HG02610 (cell line): ENCODE measurements around the gene MGME1.

ENCODE experiments used
- ATAC-seq: cut with Tn5 transposase; IDR thresholded peaks from one replicate; pipeline ENCODE4 v1.9.1; 2021; ENCODE audit warnings: mild to moderate bottlenecking, moderate library complexity; ENCODE audit not compliant: unreplicated experiment

Gene MGME1, protein sequence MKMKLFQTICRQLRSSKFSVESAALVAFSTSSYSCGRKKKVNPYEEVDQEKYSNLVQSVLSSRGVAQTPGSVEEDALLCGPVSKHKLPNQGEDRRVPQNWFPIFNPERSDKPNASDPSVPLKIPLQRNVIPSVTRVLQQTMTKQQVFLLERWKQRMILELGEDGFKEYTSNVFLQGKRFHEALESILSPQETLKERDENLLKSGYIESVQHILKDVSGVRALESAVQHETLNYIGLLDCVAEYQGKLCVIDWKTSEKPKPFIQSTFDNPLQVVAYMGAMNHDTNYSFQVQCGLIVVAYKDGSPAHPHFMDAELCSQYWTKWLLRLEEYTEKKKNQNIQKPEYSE

DNA sequence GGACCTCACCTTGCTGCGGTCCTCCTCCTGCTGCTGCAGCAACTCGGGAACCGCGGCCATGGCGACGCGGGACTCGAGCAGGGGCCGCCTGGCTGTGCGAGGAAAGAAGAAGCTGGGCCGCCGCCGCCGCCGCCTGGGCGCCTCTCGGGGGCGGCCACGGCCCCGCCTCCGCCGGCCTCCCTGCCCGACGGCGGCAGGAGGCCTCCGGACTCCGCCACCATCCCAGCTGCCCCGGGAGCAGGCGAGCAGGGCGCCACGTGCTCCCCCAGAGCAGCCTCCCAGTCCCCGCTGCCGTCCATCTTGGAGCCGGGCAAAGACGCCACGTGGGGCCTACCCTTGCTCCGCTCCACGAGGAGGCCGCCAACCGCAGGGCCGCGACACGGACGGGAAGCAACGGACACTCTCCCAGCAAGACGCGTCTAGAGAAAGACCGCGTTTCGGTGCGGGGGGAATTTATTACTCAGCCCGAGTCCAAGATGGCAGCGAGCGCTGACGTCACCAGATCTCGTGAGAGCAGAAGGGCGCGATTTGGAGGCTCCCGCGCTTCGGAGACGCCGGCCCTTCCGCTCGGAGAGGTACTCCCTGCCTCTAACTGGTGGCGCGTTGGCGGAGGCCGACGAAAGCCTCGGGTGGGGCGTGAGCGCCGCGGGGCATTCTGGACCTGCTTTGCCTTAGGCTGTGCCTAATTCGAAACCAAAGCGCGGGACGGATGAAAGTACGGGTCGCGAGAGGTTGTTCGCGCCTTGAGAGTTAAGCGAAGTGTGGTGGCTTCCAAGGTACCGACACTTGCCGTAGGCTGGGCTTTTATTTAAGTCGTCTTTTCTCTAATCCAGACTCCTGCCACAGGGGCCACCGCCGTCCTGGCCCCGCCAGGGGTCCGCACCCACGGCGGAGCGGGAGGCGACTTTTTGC lies at the start of gene MGME1, which contains the start of gene SNX5:
MGME1 (plus strand) TSS at position 653 of the 912 bp plus-strand sequence. CDS start 842 bp downstream, outside the sequence.
SNX5 (minus strand) TSS at position 429 of the 912 bp plus-strand sequence; CDS start at position 60, 369 bp downstream.
- ATAC-seq = peak; percentile 75

DNA sequence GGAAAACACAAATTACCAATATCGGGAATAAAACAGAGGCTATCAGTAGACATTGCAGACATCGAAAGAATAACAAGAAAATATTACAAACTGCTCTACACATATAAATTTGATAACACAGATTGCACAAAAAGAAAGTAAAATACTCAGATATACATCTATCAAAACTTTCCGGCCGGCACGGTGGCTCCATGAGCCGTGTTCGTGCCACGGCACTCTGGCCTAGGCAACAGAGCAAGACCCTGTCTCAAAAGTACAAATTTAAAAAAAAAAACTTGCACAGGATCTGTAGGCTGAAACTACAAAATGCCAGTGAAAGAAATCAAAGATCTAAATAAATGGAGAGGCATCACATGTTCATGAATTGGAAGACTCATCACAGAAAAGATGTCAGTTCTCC lies 49.7 kb upstream of the MGME1 start:
- no peak for ATAC-seq

DNA sequence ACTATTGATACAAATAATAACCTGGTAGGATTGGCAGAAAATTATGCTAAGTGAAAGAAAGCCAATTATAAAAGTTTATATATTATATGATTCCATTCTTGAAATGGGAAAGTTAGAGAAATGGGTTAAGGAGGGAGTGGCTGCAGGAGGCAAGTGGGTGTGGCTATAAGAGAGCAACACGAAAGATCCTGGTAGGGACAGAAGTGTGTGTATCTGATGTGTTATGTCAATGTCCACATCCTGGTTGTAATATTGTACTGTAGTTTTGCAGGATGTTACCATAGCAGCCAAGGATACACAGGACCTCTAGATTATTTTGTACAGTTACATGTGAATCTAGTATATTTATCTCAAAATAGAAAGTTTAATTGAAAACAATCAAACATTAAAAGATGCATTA lies 47.0 kb upstream of the MGME1 start:
- no peak for ATAC-seq

DNA sequence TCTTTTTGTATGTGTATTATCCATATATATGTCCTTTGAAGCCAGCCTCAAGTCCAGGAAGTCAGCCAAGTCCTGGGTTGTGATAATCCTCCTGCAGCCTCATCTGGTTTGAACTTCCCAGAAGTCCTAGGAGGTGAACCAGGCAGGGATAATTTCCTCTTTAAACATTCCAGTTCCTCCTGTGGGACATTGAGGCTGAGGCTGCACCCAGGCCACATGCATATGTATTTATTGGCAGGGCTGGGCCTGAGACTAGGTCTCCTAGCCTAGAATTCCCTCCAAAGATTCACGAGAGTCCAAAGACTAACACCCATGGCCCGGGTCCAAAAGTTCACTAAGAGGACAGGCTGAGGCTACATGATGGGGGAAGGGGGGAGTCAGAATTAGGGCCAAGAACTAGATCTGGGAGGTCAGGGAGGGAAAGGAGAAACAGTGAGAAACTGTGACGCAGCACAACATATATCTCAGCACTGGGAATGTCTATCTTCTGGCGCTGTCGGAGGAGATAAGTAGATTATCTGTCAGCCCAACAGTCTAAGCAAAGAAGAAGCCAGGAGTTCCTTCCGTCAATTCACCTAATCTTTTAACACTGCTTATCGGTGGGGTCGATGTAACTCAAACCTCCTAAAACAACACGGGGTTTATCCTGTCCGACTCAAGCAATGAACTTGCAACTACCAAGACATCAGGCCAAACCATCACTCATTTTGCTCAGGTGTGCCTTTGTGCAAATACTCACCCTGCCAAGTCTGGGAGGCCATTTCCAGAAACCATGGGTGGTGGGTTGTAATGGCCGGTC lies 43.5 kb upstream of the MGME1 start:
- no peak for ATAC-seq

DNA sequence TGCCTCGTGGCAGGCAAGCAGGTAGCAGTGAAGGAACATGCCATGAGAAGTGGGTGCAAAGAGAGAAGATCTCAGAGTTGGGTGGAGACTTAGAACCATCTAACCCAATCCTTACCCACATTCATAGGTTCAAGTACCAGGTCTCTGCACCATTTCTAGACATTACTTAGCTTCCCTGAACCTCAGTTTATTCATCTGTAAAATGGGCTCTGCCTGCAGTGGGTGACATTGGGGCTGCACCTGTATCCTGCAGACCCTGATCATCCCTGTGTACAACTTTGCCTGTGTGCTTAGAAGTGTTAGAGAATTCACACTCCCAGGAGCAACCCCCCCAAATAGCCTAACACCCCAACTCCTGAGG lies 42.9 kb upstream of the MGME1 start:
- no peak for ATAC-seq

DNA sequence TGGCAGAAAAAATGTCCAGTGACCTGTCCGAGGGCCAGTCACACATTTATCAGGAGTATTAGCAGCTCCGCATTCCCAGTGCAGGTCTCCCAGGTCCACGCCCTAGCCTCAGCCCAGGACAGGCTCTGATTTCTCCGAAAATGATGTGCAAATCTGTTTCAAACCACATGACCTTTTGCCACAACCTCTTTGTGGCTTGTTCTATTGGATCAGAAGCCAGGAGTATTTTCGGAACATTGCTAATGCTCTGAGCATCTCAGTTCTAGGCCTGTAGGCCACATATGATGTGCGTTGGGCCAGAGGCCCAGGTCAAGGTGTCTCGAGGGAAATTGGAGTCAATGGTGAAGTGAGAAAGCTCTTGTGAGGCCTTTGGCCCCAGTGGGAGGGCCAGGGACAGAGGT lies 40.6 kb upstream of the MGME1 start:
- ATAC-seq = no peak

DNA sequence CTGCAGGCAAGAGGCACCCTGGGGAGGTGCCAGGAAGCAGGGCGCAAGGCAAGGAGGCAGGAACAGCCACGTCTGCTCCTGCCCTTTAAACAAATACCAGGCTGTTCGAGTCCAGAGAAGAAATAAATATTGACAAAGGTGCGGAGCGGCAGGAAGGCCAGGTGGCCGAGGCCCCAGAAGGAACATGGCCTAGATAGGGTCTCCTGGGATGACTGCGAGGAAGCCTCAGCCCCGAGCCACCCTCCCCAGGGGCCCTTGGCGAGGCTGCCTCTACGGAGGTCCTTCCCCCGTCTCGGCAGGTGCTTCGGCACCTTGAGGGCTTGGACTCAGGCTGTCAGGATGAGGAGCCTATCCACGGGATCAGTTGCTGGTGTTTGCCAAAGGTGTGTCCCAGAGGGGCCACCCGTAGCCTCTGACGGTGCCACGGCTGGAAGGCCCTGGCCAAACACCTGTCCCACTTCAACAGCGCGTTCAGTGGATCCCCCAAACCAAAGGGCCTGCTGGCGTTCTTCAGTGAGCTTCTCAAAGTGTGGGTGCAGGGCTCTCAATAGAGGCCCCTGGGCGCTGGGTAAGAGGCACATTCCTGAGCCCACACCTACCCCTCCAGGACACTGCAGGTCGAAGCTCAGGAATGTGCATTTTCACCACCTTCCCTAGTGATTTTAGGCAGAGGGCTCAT lies 40.0 kb upstream of the MGME1 start:
- ATAC-seq = no peak

DNA sequence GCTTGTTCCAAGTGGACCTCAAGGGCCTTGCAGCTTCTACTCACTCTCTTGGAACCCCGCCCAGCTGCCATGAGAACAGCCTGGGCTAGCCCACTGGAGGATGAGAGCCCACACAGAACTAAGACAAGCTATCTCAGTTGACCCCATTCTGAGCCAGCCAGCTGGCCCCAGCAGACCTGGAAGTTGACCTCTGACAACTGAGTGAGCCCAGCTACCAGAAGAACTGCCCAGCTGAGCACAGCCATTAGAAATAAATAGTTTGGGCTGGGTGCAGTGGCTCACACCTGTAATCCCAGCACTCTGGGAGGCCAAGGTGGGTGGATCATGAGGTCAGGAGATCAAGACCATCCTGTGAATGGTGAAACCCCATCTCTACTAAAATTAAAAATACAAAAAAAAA lies 37.3 kb upstream of the MGME1 start:
- no peak for ATAC-seq

DNA sequence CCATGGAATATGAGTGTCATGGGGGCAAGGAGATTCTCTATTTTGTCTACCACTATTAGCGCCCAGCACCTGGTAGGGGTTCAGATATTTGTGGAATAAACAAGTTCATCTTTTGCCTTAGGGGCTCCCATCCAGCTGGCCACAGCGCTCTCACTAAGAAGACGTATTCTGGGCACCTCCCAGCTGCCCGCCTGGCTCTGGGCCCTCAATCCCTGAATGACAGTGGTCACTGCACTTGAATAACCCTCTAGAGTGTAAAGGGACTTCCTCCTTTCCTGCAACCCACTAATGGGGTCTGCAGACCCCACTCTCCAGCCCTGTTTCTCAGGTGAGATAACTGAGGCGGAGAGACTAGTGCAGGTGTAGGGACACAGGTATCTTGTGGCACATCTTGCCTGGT lies 36.4 kb upstream of the MGME1 start:
- ATAC-seq = no peak

DNA sequence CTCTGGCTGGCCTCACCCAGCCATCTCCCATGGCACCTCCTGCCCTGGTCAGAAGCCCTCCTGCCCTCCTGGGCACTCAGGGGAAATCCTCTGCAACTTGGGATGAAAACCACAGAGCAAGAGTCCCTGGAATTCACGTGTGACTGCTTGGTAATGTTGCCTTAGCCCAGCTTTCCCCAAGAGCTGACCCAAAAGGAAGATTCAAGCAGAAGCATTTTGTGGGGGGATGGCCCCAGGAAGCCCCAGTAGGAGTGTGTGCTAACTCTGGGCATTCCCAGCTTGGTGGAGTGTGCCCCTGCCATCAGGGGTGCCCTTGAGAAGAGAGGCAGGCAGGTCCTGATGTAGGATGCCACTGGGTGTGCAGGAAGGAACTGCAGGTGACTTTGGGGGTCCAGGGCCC lies 35.7 kb upstream of the MGME1 start:
- ATAC-seq = no peak

DNA sequence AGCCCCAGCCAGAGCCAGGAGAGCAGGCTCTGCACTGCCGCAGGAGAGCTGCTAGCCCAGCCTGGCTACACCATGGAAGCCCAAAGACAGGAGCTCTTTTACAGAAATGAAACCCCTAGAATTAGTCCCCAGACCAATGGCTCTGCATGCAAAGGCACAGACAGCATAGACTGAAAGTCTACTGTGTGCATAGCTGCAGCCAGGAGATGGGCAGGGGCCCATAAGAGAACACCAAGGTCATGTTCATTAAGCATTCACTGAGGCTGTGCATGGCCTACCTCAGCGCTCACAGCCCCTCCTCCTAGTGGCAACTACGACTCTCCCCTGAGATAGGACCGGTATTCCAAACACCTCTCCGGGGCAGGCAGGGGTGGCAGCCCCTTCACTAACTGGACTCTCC lies 35.1 kb upstream of the MGME1 start:
- ATAC-seq = no peak

DNA sequence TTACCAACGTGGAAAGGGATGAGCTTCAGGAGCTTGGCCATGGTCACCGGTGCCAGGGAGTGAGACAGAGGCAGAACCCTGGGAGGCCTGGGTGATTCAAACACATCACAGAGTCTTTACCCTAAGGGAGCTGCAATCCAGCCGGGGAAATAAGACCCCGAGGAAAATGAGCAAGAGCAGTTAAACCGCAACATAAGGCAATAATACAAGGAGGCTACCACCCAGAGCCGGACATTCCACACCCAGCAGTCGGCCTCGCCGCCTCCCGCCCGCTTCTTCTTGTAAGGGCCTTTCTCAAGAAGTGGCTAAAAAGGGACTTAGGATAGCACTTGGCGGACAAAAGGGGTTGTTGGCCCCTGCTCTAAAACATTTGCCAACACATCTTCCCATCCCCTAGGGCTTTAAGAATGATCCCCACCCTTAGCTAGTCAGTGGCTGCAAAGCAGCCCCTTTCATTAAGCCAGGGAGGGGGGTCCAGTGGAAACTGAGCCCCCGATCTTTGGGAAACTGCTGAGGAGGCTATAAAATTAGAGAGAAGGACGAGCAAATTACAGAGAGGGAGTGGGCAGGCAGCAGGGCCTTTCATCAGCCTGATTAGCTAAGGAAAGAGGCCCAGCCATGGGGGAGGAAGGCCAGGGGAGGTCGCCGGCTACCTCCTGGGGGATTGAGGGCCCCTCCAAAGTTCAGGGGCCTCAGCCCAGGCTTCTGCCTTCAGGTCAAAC lies 34.5 kb upstream of the MGME1 start:
- no peak for ATAC-seq

DNA sequence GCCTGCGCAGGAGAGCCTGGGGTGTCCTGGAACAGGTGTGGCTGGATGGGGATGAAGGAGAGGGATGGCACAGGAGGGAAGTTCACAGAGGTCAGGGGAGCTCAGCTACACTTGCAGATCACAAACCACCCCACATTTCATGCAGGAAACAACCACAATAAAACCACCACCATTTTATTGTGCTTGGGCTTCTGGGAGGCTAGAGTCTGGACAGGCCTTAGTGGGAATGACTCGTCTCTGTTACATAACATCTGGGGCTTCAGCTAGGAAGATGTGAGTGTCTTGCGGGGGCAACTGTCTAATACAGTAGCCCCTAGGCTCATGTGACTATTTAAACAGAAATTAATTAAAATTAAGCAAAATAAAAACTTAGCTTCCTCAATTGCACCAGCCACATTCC lies 33.6 kb upstream of the MGME1 start:
- no peak for ATAC-seq

DNA sequence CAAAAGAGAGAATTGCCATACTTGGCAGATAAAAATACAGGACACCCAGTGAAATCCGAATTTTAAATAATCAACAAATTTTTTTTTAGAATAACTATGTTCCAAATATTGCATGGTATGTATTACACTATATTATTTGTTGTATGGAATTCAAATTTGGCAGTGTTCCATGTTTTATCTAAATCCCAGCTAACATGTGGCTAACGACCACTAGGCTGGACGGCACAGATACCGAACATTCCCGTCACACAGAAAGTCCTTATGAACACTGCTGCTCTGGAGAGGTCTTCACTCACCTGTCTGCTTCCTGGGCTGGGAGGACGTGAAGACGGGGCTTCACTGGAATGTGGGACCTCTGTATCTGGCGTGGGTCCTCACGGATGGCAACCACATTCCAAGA lies 33.1 kb upstream of the MGME1 start:
- ATAC-seq = no peak

DNA sequence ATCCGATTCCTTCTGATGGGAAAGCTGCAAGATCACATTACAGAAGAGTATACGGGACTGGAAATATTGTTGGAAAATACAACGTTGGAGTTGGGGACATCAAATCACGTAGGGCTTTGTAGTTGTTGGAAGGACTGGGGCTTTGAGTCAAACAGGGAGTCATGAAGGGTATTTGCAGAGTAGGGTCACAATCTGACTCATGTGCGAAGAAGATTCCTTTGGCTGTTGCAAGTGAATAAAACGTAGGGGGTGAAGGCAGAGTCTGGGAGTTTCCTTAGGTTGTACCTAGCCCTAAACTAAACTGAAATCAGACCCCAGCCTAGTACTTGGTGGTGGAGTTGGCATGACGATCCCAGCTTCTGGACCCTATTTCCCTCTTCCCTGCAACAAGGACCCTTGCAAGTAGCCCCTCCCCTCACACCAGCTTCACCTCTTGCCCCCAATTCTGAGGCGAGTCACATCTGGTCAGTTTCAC lies 32.5 kb upstream of the MGME1 start:
- ATAC-seq = no peak

DNA sequence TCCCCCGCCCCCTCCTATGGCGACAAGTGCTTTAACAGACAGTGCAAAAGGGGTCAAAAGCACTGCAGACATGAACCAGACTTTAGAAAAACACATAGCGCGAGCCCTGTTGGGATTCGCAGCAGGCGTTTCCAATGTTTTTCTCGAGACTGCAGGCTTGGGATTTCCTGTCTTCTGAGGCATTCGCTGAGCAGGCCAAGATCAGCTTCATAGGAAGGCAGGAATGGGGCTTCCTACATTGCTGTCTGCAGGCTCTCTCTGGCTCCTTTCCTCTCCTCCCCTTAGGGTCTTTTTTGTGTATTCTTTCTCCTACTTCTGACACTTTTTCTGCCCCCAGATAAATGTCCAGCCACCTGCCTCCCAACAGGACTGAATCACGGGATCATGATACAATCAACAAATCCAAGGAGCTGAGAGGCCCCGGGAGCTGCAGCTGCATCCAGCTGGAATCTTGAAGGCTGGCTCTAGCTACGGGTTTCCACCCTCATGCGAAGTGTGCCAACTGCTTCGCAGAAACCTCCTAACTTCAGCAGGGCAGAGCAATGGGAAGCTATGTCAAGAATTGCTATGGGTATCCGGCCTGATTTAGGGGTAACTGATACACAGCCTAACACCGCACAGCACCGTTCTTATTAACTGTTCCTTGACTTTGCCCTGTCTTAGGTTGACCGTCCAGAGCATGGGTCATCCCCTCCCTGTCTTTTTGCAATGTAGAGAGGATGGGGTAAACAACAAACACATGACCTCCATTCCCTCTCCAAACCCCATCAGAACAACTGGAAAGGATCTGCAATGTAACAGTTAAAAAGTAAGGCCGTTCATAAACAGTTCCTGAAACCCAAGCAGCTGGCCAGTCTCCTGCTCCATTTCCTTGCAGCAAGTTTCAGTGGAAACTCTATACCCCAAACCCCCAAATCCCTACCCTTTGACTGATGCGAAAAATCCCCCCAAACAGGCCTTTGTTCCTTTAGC lies 31.8 kb upstream of the MGME1 start:
- no peak for ATAC-seq

DNA sequence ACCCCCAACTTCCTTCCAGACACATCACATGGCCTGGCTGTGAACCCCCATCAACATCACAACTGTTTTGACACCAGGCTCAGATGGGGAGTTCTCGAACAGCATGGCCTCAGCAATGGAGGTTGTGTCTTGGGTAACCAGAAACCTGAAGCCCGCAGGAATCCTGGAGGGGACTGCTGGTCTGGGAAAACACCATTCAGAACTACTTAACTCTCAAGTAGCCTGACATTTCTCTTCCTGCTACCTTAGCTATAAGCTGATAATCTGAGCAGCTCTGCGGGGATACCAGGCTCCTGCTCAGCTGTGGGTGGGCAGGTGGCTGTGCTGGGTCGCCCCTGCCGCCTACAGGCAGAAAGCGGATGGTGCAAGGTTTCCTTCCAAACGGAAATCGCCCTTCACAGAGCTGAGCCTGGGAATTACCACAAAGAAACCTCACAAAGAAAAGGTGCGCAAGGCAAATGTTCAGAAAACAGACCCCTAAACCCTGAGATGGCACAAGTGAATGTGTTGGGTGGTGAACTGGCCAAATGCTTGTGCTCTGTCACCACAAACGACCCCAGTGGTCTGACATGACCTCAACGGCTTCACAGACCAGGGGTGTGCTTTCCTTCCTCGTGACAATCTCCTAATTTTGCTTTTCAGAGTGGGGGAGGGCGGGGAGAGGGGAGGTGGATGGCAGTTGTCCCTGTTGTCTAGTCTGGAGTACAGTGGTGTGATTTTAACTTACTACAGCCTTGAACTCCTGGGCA lies 29.8 kb upstream of the MGME1 start:
- ATAC-seq = peak; percentile 71

DNA sequence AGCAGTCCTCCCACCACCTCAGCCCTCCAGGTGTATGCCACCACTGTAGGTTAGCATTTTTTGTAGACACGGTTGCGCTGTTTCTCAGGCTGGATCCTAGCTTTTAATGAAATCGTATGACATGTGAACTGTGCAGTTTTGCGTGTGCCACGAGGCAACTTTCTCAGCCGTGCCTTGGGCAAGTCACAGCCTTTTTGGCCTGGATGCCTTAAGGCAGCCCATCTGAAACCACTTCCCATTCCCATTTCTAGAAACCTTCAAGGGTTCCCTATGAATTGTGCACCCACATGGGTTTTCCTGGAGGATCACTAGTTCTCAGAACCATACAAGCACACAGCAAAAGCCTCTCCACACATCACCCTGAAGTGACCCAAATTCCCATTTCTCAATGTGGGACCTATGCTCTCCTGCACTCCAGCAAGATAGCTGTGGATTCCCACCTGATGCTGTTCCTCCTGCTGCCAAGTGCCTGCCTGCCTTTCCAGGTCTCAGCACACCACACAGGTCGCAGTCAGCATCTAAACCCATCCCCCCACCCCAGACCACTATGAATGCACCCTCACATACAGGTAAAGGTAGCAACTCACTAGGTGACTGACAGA lies 29.1 kb upstream of the MGME1 start:
- no peak for ATAC-seq
